ENCODE data around the gene CDH2.
"Not testable (repeated sequence)": the region's sequence is repeated elsewhere in the genome, so short reads cannot be mapped to it uniquely, and the experiment has no call there.

CDH2 gene

DNA sequence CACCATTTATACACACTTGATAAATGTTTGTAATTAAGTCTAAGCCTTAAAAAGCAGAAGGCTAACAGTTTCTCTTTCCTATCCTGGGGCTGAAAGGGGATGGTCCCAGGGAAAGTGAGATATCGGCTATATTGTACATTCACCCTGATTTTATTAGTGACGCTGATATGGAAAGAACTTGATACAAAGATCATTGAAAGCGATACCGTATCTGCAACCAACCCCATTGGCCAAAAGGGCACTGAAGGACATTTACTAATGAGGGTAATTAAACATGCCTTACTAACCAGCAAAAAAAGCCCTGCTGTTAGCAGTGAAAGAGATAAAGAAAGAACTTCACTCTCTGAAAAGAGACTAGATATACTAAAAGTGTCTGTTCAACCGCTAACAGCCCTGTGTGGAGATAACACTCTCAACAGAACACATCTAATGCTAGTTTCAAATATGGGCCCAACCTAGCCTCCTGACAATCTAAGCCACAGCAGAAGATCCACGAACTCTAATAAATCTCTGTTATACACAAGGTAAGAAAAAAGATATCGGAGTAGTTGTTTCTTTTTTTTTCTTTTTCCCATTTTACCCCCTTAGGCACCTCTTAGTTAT is 200.0 kb downstream of the CDH2 start:
- DNase-seq, result no peak

DNA sequence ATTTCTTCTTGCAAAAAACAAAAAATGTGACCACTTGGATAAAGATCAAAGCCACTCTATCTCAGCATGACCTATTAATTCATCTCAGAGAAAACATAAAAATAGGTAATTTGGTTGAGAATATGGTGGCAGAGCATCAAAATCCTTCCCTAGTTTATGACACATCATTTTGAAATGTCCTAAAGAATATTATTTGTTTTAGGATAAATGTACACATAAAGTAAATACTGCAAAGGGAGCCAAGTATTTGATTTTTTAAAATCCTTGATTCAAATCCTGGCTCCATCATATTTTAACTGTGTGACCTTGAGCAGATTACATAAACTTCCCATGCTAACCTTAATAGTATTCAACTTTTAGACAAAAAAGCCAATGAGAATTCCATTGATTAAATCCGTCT is 206.6 kb downstream of the CDH2 start:
- DNase-seq, result no peak

DNA sequence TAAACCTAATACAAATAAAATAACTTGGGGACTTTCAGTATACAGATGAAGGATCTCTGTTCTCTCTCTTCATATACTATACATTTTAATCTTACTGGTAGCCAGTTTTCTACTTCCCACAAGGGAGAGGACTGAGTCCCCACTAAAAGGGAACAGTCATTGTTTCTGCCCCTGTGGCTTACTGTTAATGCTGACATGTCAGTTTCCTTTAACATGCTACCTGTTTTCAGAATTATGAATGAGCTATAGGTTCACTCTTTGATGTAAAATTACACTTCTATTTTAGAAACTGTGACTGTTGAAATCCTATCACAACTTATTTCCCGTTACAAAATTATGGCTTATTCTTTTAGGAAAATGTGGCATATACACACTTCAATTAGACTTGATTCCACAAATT is 207.7 kb downstream of the CDH2 start:
- no peak for DNase-seq

DNA sequence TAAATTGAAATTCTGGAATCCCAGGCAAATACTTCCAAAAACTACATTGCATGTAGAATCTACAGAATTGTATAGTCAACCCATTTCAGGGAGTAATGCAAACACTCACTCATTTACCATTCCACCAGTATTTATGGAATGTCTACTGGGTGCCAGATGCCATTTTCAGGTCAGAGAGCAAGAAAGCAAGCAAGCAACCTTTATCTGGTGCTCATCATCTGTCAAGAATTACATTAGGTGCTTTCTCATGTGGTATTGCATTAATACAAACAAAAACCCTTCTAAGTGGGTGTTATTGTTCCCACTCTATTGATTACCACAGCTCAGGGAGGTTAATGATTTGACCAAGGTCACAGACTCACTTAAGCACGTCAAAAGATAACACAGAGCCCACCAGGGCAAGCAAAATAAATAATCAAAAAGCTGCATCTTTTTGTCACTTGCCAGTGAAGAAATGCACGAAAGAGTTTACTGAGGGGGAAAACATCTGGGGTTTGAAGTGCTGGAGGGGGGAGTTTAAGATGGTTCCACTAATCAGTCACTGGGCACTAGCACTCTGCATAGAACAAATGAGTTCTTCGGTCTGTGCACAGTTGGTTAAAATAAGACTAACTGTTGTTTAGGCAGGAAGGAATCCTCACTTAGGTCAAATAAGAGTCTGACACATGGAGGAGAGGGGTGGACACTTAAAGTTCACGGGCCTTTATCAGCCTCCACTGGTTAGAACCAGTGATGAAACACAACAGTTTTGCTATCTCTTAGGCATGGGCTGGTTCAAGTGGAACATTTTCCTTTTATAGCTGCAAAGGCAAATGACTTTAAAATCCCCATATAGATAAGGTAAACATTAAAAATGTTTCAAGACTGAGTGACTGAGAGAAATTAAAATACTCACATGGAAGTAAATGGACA is 208.8 kb downstream of the CDH2 start:
- no peak for DNase-seq

DNA sequence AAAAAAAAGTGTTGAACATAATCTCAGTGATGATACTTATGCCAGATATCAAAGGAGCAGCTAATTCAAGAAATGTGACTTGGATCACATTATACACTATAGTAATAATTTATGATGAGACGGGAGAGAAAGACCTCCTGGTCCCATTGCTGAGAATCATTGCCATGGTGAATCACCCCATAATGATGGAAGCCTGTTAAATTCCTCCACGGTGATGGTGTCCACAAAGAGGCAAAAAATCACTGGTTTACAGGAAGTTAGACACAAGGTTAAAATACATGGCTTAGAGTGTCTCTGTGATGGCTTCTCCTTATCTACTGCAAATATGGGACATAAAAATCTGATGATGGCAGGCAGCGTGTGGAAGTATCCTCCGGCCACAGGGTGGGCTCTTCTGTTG is 210.0 kb downstream of the CDH2 start:
- DNase-seq, result no peak

DNA sequence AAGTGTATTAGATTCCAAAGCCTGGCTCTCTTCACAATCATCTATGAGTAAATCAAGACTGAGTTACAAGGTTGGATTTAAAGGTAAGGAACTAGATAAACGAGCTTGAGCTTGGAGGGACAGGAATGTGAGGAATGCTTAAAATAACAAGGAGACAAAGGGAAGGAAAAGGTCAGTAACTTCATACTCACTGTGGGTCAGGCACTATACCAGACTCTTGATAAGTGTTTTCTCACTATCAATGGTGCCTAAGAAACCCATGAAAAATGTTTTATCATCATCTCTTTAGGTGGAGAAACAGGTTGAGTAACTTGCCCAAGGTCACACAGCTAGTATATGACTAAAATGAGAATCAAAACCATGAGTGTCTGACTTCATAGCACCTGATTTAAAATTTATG is 212.1 kb downstream of the CDH2 start:
- DNase-seq, result no peak

DNA sequence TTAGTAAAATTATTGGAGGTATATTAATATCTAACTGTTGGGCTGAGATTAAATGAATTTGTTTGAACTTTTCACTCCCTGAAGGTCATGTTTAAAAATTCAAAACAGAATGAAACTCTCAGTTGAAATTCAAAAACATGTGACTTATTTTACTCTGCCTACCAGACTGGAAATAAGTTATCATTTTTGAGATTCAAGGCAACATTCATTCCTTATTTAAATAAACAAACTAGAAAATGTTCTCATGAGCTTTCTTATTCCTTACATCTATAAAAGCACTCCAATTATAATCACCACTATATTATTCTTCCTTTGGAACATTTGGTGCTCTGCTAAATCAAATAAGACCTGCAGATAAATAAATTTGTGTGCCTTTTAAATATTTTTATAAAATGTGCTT is 217.8 kb downstream of the CDH2 start:
- no peak for DNase-seq

DNA sequence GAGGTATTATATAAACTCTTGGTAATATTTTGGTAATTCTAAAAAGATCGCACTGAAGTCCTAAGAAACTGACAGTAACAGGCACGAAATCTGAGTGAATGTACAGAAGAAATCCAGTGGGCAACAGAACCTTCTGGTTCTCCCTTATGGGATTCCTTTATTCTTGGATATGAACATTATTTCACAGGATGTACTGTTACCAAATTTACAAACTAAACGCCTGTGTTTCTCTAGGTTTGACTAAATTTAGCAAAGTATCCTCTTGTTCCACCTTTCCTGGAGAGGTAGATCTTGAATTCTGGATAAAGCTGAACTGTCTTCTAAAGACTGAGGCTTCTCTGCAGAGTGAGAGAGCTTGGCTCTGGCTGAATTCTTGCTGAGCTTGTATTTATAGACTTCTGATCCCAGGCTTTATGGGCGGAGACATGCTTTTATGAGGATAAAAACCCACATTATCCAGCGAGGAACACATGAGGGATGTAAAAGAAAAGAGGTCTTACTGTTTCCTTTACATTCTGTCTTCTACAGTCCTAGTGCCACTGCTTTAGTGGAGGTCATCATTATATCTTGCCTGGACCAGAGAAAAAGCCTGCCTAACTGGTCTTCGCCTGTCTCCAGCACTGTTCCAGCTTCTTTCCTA is 220.8 kb downstream of the CDH2 start:
- no peak for DNase-seq

DNA sequence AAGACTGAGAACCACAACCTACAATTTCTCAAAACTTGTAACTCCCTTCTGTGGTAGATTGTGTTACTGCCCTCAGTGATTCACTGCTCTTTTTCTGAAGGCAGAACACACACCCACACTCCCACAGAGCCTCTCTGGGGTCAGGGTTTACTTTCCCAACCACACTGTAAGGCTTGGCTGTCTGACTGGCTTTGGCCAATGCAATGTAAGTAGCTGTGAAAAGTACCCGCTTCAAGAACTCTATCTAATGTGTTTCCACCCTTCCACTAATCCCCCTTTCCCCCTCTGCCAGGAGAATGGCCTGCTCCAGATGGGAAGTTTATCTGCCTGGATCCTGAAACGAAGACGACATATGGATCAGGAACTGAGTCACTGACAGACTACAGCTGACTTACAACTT is 222.7 kb downstream of the CDH2 start:
- no peak for DNase-seq

DNA sequence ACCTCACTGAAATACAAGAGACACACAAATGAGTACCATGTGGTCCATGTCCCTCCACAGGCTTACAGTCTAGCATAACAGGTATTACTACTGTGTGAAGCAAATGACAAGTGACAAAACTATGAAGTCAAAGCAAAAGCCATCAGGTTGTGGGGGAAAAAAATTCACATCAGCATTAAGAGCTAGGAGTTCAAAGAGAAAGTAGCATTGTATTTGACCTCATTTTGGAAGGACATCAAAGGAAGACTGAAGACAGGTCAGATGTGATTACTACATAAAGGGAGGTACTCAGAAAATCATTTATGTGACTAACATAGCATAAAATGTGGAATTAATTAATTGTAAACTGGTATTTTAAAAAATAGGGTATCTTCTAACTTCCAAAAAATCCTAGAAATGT is 224.2 kb downstream of the CDH2 start:
- no peak for DNase-seq

DNA sequence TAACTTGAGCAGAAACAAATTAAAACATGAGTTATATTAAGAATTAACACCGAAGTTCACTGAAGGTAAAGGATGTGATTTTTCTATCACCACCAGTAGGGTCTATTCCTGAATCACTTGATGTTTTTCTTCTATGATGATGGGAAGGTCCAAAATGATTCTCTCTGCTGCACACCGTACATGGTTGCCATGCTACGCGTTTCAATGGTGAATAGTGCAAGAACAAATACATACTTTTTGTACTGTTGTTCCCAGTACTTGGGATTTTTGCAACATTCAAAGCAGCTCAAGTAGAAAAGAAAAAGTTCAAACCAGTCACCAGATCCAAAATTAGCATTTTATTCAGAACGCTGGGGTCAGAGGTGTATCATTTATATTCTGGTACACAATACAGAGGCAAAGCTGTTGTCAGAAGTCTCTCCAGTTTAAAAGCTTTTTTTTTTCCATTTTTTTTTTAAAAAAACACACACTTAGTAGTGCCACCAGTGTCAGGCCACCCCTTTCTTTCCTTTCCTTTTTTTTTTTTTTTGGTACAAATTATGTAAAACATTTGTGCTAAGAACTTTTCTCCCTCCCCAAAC is 226.2 kb downstream of the CDH2 start:
- no peak for DNase-seq

DNA sequence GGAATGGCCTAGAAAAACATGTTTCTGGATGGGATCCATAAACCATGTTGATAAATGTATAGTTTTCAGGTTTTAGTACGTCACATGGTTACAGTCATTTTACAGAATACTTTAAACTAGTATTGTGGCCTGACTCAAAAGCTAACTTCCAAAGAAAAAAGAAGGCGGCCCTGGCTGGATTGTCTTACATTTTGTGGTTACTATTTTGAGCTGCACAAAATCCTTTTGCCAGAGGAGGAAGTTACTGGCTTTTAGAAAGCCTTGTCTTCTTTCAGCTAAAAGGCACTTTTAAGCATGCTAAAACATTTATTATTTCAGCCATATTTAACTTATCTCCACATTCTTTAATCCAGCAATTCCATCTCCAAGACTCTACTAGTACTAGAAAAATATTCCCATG is 227.9 kb downstream of the CDH2 start:
- DNase-seq, result no peak

DNA sequence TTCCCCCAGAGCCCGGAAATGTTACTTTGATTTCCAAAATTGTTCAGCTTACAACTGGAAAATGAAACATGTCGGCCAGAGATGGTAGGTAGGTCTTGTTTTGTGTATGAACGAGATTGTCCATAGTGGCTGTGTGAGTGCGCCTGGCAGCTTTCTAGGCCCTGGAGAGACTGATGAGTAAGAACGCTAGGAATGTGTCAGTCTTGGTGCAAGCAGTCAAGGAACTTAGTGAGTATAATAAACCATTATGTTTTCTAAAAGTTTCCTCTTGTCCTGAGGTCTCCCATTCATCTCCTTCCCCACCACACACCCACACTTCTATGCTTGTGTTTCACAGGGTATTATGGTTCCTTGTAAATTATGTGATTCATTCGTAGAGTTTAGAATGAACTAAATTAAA is 234.2 kb downstream of the CDH2 start:
- DNase-seq, result no peak

DNA sequence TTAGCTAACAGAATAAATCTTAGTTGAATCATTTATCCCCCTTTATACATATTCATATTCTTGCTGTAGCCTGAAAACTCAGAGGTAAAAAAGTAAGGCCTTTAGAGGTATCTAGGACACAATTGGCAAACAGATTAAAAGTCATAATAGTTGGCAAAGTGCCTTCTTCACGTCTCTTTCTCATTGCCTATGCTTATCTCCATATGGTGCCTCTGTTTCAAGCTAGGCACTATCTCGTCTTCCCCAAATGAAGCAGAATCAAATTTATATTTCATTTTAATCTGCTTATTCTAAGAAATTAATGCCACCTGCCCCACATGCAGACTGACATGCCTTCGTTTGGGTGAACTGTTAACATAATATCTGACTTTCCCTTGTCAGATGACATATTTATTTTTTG is 245.4 kb downstream of the CDH2 start:
- no peak for DNase-seq

DNA sequence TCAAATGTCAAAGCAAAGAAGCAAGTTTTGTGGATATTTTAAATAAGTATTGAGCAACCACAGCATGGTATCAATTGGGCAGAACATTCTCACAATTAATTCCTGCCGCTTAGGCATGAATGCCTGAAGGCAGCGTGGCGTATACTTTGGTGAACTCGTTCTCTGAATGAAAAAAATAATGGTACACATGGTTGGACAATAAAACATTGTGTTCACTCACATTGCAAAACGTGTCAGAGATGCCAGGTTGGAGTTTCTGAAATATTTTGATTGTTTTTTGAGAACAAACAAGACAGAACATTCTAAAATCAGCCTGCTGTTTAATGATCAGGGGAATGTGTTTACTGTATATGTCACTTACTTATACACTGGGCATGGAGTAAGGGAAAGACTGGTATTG is 254.2 kb downstream of the CDH2 start:
- no peak for DNase-seq

DNA sequence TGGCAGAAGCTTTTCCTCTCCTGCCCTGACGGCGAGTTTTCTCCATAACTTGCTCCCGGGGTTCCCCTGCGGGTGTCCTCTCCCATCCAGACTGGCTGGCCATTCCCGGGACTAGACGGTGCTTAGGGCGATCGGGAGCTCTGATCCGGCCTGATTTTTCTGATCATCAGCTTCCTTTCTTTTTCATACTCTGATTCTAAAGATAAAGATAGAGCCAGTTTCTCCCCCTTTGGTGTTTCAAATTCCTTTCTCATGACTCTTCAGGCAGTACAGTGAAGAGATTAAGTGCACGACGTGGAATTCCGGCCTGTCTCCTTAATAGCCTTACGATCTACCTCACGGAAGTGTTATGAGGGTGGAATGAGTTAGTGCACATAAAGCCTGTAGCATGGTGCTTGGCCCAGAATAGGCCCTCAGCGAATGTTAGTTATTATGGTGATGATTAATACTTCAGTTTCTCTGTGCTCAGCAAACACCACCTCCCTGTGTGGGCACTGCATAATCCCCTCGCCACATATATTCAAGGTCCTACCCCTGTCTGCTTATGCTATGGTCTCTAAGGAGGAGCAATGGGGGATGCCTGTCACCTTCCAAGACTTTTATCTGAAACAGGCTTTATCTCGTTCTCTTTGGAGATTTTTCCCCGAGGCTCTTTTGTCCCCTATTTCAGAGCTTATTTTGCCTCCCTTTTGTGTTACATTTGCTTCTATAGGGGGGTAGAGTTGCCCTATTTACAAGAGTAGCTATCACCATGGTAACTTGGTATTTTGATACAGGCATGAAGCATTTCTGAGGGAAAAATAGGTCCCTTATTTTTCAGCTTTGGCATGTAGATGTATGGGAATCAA is 254.8 kb downstream of the CDH2 start:
- no peak for DNase-seq

DNA sequence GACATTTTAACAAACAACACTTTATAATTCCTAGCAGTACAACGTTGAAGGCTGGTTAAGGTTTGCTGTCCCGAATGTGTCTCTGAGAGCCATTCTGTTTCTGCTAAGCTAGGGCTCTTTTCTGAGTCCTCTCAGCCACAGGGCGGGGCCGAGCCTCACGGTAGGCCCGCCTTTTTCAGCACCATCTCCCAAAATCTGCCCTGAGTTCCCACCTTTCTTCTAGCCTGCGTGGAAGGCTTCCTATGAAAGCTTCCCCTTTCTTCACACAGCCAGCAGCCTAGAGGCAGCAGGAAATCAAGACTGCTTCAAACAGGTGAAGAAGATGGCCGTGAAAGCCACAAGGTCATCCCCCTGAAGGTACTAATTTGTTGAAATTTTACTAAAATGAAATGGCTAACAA is 255.5 kb downstream of the CDH2 start:
- no peak for DNase-seq

DNA sequence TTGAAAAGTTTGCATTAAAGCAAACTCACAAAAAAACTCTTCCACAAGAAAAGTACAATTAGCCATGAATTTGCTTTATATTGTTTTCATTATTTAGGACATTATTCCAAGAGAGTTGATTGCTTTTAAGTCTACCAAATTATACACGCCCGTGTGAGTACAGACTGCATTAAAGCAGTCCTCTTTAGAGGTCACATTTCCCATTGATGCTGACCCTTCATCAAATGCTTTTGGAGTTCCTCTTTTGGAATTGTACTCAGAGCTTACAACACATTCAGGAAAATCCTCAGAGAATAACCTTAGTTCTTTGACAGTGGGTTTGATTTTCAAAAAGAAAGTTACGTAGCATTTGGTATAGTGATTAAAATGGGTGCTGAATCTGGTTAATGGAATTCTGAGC is 256.1 kb downstream of the CDH2 start:
- DNase-seq, result no peak

DNA sequence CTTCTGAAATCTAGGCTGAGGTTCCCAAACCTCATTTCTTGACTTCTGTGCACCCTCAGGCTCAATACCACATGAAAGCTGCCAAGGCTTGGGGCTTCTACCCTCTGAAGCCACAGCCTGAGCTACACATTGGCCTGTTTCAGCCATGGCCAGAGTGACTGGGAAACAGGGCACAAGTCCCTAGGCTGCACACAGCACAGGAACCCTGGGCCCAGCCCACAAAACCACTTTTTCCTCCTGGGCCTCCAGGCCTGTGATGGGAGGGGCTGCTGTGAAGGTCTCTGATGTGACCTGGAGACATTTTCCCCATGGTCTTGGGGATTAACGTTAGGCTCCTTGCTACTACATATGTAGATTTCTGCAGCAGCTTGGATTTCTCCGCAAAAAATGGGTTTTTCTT is 270.7 kb downstream of the CDH2 start:
- not testable (repeated sequence) for DNase-seq

DNA sequence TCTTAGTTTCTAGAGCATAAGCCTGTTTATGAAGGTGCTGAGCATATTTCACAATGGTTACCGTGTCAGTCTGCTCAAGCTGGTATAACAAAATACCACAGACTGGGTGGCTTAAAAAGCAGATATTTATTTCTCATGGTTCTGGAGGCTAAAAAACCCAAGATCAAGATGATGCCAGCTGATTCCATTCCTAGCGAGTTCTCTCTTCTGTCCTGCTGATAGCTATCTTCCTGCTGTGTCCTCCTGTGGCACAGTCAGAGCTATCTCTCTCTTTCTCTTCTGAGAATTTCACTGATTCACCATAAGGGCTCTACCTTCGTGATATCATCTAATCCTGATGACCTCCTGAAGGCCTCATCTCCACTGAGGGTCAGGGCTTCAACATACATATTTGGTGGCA is 273.0 kb downstream of the CDH2 start:
- no peak for DNase-seq

DNA sequence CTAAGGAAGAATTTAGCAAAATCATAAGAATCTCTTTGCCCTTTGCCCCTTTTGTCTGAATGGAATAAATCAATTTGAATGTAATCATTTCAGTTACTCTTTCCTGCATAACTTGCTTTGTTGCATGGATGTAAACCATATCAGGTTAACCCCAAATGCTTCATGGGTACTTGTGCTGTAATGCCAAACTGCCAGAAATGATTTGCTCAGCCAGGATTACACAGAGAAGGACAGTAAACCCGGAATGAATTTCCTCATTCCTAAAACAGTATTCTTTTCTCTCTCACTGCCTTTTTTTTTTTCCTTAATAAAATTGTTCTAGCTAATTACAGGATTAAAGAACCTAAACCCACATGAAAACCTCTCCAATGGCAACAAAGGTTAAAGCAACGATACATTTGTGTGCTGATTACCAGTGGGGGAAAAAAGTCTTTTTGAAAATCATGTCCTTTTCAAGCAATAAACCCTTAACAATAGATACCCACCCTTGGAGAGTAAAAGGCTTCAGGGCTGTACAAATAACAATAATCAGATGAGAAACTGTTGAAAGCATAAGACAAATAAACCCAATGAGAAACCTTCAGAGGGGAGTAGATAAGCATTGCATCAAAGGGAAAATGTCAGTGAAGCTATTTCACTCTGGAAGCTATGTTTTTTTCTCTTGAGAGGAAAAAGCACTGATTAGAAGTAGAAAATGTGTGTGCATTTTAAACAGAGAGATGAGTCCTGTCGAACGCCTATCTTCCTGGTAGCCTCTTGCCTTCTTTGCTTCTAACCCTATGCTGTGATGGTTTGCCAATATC is 275.3 kb downstream of the CDH2 start:
- DNase-seq, result no peak

All from CD4-positive, alpha-beta T cell treated with Interleukin-1 beta for 1 hour (primary cell).